ENCODE data around the gene RASAL1.
A peak's percentile ranks its signal among the peaks of the same experiment; 100 is the strongest.

Gene RASAL1

GRCh38 chr12:113135178-113136127 is at the start of gene RASAL1:
Gene RASAL1, minus strand, starts transcription at chr12:113135761. Its CDS starts 299 bp downstream, at chr12:113135462.
- no peak for DNase-seq (ENCODE audit: low spot score)

DNA sequence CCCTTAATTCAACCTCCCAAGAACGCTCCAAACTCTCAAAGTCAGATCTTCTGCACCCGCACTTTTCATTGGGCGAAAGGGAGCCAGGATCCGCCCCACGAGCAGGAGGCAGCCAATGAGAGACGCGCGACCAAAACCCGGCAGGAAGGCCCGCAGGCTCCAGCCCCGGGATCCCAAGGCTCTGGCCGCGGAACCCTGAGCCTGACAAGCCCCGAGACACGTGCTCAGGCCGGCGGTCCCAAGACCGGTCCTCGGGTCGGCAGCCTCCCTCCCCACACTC is 49.3 kb upstream of the RASAL1 start:
- DNase-seq (ENCODE audit: low spot score), result peak; percentile 95

DNA sequence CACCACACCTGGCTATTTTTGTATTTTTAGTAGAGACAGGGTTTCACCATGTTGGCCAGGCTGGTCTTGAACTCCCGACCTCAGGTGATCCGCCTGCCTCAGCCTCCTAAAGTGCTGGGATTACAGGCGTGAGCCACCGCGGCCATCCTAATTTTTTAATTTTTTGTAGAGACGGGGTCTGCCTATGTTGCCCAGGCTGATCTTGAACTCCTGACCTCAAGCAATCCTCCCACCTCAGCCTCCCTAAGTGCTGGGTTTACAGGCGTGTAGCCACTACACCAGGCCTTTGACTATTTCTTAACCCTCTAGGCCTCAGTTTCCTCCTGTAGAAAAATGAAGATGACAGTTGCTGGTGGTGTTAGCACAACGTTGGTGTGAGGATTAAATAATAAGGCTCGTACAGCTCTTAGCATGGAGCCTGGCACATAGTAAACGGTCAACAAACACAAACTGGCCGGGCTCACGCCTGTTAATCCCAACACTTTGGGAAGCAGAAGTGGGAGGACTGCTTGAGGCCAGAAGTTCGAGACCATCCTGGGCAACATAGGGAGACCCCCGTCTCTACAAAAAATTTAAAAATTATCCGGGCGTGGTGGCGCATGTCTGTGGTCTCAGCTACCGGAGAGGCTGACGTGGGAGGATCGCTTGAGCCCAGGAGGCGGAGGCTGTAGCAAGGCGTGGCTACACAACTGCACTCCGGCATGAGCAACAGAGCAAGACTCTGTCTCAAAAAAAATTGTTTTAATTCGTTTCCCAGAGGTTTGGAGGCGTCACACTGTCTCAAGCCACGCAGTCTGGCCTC is 48.7 kb upstream of the RASAL1 start:
- DNase-seq (ENCODE audit: low spot score), result no peak

DNA sequence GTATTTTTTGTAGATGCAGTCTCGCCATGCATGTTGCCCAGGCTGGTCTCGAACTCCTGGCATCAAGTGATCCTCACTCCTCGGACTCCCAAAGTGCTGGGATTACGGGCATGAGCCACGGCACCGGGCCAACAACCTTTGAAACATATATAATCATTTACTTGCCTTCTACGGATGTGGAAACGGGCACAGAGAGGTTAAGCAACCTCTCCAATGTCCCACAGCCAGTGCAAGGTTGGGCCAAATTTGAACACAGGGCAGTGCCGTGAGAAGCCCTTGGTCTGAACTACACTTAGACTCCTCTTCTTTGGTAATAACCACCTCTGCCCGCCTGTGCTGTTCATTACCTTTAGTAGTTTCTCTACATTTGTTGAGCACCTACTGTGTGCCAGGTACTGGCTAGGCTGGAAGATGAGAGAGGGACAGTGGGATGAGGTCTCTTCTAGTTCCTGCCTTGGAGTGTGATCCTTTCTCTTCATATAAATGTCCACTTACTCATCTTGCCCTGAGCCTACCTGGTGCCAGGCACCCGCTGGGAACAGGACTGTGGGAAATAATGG is 47.5 kb upstream of the RASAL1 start:
- DNase-seq (ENCODE audit: low spot score), result no peak

- no peak for DNase-seq (ENCODE audit: low spot score)
These were observed 46.4 kb upstream of the RASAL1 start for GRCh38 chr12:113181975-113182374.

DNA sequence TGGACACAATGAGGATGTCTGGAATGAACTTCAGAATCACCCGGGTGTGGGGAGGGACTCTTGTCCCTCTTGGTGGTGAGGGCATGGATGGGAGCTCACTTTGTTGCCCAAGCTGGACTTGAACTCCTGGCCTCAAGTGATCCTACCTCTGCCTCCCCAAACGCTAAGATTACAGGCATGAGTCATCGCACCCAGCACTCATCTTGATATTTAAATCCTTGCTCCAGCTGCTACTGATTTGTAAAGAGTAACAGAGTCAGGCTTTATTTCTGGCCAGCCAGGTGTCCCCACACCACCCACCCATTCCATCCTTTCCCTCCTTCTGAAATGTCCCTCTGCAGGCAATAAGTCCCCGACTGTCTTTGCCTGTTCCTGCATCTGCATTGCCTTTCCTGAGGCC is 44.8 kb upstream of the RASAL1 start:
- no peak for DNase-seq (ENCODE audit: low spot score)

DNA sequence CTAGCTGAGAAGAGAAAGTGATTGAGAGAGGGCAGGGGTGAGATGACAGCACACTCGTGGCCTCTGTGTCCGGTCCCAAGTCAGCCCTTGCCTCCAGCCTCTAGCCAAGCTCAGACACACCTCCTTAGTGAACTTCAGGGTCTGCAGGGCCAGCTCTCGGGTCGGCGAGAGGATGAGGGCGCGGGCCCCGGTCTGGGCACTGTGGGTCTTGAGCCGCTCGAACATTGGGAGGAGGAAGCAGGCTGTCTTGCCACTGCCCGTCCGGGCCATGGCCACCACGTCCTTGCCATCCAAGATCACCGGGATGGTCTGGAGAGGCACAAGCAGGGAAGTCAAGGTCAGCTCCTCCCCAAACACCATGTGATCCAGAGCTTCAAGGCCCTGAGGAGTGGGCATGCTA is 43.5 kb upstream of the RASAL1 start:
- DNase-seq (ENCODE audit: low spot score), result no peak

GRCh38 chr12:113174461-113175384 is 39.2 kb upstream of the RASAL1 start:
- peak; percentile 91 for DNase-seq (ENCODE audit: low spot score)

DNA sequence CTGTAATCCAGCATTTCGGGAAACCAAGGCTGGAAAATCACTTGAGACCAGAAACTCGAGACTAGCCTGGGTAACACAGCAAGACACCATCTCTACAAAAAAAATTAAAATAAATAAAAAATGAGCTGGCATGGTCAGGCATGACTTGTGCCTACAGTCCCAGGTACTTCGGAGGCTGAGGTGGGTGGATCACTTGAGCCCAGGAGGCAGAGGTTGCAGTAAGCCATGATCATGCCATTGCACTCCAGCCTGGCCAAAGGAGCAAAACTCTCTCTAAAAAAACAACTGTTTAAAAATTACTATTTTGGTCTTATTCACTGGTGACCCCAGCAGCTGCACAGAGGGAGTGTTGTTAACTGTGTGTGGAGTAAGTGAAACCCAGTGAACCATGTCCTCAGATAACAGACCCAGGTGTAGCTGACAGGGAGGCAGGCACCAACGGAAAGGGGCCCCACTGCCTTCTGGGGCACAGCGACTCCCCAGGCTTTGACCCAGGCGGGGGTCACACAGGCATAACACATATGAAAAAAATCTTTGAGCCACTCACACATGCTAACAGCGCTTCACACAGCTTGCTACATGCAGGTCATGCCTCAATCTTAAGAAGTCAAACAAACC is 37.6 kb upstream of the RASAL1 start:
- no peak for DNase-seq (ENCODE audit: low spot score)

- DNase-seq (ENCODE audit: low spot score), result no peak
These were observed 36.6 kb upstream of the RASAL1 start for GRCh38 chr12:113172185-113172584.

- no peak for DNase-seq (ENCODE audit: low spot score)
These were observed 36.0 kb upstream of the RASAL1 start for GRCh38 chr12:113171543-113171942.

DNA sequence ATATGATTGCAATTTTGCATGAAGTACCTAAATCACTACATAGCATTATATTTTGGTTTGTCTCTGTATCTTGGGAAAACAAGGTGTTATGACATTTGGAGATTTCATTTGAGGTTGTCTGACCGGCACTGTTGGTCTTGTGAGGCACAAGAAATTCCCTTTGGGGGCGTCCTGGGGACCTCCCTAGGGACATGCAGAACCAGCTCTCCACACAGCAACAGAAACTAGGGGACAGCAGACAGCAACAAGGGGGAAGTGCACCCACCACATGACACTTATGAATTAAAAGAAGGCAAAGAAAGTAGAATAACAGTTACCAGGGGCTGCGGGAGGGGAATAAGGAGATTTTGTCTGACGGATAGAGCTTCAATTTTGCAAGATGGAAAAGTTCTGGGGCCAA is 35.4 kb upstream of the RASAL1 start:
- no peak for DNase-seq (ENCODE audit: low spot score)

GRCh38 chr12:113170457-113170856 is 34.9 kb upstream of the RASAL1 start:
- no peak for DNase-seq (ENCODE audit: low spot score)

GRCh38 chr12:113169697-113170096 is 34.1 kb upstream of the RASAL1 start:
- DNase-seq (ENCODE audit: low spot score), result no peak

DNA sequence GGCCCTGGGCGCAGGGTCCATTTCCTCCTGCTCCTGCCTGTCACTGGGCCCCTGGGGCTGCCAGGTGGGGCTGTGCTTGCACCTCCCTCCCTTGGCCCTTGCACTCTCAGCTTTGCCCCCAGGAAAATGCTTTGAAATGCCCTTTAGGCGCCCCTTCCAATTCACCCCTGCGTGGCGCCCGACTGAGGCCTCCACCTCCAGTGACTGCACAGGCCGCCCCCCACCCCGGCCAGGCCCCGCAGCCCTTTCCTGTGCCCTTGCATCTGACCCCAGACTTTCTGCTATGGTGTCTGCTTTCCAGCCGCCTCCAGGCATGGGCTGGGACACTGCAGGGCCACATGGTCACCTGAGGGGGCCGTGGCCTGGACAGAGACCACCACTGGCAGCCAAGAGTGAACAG is 32.3 kb upstream of the RASAL1 start:
- no peak for DNase-seq (ENCODE audit: low spot score)

GRCh38 chr12:113165521-113166450 is 30.2 kb upstream of the RASAL1 start:
- DNase-seq (ENCODE audit: low spot score), result no peak

GRCh38 chr12:113164014-113164413 is 28.5 kb upstream of the RASAL1 start:
- DNase-seq (ENCODE audit: low spot score), result no peak

- DNase-seq (ENCODE audit: low spot score), result no peak
These were observed 27.4 kb upstream of the RASAL1 start for GRCh38 chr12:113163030-113163360.

DNA sequence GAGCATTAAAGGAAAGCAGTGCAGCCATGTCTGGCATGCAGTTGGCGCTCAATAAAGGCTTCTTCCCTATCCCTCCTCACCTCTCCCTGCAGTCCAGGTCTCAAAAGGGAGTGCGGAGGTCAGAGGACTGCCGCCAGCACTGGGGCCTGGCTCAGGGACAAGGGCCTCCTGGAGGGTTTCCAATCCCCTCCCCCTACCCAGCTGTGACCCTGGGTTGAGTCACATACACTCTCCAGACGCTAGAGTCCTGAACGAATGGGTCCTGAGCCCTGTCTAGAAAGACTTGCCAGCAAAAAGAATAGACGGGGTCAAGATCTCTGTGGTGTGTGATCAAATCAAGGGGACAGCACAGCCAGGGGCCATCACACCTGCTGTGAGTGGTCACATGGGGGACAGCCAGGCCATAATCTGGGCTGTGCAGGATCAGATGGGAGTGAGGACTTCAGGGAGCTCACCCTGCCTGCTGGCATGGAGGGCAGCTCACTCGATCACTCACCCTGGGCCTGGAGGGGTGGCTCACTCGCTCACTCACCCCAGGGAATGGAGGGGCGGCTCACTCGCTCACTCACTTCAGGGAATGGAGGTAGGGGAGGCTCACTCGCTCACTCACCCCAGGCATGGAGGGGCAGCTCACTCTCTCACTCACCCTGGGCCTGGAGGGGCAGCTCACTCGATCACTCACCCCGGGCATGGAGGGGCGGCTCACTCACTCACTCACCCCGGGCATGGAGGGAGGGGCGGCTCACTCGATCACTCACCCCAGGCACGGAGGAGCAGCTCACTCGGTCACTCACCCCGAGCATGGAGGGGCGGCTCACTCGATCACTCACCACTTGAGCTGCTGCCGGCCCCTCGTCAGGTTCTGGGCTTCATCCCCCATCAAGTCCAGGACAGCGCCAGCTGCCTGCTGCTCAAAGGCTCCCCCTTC is 26.8 kb upstream of the RASAL1 start:
- DNase-seq (ENCODE audit: low spot score), result no peak
